Measurements from ENCODE around the gene HDAC7. TPM values are rescaled to one million over a fixed set of nuclear protein-coding genes. Genes with fewer than 3 reads are reported as not detected.

HDAC7 gene
- polyA plus RNA-seq, 3 donors = 69.0 to 88.9 (median 86.4) TPM

DNA sequence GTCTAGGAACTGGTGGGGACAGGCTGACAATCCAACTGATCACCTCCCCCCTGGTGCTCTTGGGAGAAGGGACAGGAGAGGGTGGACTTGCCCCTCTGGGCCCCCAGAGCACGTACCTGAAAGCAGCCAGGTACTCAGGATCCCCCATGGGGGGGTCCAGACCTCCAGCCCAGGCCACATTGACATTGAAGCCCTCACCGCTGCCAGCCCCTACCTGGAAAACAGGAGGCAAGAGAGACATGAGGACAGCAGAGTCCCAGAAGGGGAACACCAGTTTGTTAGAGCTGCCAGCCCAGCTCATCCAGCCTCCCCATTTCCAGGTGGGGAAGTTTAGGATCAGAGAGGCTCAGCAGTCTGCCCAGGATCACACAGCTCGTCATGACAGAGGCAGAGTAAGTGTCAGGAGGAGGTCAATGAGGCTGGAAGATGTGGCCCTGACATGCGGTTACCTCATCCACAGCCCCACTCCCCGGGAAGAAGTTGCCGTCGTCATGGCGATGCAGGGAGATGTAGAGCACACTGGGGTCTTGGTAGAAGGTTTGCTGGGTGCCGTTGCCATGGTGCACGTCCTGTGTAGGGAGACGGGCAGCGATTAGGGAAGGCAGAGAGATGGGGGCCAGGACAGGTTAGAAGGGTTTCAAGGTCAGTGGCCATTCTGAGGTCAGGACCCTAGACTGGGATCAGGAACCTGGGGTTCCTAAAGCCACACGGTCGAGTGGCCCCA is 31.9 kb downstream of the HDAC7 start:
- no peak for DNase-seq (ENCODE audit: extremely low read depth in 1 of 11, low read depth in 9 of 11, low spot score in 4 of 11)

DNA sequence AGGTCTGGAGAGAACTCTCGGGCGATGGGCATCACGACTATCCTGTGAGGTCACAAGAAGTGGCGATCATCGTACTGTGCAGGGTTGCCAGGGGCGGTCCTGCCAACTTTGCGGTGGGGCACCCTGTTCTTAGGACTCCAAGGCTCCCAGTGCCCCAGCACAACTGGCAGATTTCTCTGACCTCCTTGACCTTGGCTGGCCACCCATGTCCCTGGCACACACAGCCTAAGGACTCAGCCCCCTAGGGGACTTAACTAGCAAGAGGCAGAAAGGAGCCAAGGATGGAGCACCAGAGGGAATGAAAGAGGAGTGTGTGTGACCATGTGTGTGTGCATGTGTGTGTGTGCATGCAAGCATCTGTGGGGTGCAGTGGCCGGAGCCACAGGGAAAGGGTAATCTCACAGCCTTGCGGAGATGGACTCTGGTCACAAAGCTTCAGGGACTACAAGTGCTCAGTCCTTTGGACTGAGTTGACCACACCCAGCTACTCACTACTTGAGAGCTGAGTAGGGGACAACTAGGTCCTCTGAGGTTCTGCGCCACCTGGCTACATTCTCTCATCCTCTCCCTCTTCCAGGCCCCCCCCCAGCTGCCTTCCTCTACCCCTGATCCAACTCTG is 32.9 kb downstream of the HDAC7 start:
- DNase-seq (ENCODE audit: extremely low read depth in 1 of 11, low read depth in 9 of 11, low spot score in 4 of 11) = no peak

- no peak for DNase-seq (ENCODE audit: extremely low read depth in 1 of 11, low read depth in 9 of 11, low spot score in 4 of 11)
Measured at GRCh38 chr12:47785887-47786661, 33.6 kb downstream of the HDAC7 start.

DNA sequence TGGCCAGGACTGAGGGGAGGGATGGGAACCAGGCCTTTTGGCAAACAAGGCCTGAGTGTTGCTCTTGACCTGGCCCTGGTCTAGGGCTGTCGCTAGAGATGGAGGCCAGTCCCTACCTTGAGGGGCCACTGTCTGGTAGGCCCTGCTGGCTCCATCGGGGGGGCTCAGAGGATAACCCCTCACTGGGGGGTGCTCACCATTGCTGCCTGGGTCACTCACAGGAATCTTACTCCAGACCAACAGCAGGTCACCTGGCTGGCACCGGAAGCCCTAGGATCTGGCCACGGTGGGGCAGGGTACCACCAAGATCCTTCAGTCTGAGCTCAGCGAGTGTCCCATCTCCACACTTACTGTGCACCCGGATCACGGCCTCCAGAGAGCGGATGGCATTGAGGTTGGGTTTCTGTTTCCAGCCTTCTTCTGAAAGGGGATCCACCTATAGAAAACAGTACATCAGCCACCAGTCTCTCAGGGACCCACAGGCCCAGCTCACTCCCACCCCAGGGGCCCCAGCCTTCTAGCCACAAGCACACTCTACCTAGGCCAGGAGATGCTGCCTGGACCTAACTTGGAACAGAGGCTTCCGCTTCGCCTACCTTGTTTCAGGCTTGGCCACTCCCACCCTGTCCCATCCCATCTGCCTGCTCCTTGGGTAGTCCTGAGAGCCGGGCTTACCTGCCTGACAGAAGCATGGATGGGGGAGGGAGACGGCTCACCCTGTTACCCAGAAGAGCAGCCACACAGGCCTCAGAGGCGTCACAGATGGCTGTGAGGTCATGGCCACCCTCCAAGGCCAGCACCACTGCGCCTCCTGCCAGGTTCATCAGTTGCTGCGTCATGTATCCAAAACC is 34.4 kb downstream of the HDAC7 start:
- DNase-seq (ENCODE audit: extremely low read depth in 1 of 11, low read depth in 9 of 11, low spot score in 4 of 11) = no peak

- DNase-seq (ENCODE audit: extremely low read depth in 1 of 11, low read depth in 9 of 11, low spot score in 4 of 11) = no peak
Measured at GRCh38 chr12:47783821-47784819, 35.6 kb downstream of the HDAC7 start.

DNA sequence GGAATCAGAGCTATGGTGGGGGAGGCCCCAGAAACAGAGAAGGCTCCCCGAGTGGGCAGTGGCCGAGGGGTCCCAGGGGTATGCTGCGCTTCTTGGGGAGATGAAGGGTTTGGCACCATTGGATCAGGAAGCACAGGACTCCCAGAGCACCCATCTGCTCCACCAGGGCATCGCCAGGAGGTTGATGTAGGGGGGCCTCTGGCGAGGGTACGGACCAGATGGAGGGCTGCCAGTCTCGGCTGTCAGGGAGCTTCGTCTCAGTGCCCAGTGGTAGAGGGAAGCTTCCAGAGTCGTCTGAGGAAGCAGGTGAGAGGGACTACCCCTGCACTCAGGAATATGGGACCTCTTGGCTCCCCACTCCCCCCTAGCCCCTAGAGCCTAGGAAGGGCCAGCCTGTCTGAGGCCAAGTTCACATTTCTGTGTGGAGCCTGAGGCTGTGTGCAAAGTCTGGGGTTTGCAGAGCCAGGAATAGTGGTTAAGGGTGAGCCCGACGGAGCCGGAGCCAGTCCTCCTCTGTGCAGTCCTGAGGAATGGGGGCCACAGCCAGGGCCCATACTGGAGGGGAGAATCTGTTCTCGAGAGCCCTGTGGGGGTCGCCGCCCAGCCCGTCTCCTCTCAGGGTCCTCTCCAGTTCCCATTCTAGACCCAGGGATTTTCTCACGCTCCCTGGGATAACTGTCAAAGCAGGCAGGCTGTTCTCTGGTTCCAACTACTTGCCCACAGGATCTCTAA is 36.5 kb downstream of the HDAC7 start:
- no peak for DNase-seq (ENCODE audit: extremely low read depth in 1 of 11, low read depth in 9 of 11, low spot score in 4 of 11)

- DNase-seq (ENCODE audit: extremely low read depth in 1 of 11, low read depth in 9 of 11, low spot score in 4 of 11) = no peak
Measured at GRCh38 chr12:47782372-47782770, 37.3 kb downstream of the HDAC7 start.

DNA sequence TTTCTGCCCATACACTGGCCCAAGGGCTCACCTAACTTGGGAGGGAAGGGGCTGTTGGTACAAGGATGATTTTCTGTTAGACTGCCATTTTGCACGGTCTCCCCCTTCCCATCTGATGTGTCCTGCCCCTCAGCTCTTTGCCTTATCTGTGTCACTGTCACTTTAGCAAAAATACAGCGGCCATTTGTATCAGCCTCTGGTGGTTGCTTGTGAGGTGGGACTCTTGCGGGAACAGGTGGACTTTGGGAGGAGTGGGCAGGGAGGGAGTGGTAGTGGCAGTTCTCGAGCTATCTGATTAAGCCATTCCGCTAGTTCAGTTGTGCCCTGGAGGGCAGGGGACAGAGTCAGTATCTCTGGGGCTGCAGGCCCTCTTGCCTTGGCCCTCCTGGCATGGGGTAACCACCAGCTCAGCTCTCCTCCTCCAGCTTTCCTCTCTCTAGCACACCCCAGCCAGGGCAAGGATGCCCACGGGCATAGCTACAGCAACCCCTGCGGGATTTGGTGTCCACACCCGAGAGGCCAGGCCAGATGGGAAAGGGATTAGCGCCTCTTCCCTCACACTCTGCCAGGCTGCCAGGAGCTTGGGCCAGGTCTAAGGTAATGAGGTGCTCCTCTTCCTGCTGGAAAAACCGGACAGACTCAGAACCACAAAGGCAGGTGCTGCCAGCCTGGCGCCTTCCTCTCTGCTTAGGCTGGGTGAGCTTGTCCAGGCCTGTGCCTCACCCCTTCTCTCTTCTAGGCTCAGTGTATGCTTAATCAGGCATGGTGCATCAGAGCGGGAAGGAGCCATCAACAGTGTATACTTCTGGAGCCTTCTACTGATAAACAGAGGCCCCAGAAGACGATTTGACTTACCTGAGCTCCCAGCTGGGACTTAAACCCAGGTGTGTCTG is 38.0 kb downstream of the HDAC7 start:
- DNase-seq (ENCODE audit: extremely low read depth in 1 of 11, low read depth in 9 of 11, low spot score in 4 of 11) = no peak

DNA sequence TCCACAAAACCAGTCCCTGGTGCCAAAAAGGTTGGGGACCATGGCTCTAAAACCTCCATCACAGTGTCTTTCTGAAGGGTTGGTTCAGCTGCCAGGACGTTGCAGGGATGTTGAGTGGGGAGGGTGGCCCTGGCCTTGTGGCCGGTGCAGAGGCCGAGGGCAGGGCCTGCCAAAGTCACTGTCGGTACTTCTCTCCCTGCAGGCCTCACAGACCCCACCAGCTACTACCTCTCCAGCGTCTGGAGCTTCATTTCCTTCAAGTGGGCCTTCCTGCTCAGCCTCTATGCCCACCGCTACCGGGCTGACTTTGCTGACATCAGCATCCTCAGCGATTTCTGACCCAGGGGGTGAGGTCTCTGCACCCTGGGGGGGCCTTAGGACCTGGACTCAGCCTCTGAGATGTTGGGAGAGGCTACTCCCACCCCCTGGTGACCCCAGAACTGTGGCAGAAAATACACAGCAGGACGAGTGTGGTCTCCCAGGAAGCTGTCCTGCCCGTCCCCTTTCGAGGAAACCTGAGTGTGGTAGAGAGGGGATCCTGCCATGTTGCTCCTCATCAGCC is 39.7 kb downstream of the HDAC7 start:
- no peak for DNase-seq (ENCODE audit: extremely low read depth in 1 of 11, low read depth in 9 of 11, low spot score in 4 of 11)

GRCh38 chr12:47779301-47779942 is 40.3 kb downstream of the HDAC7 start:
- DNase-seq (ENCODE audit: extremely low read depth in 1 of 11, low read depth in 9 of 11, low spot score in 4 of 11) = peak in 9 of 11 donors; percentile 73 to 88 (median 81)

DNA sequence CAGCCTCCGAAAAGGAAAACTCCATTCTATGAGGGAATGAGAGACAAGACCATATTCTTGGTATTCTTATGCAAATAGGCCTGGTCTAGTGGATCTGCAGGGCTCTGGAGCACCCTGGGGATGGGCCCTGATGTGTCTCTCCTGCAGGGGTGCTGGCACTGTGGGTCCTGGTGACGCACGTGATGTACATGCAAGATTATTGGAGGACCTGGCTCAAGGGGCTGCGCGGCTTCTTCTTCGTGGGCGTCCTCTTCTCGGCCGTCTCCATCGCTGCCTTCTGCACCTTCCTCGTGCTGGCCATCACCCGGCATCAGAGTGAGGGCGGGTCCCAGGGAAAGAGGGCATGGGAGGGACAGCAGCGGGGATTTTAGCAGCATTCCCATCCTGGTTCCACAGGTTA is 40.8 kb downstream of the HDAC7 start:
- no peak for DNase-seq (ENCODE audit: extremely low read depth in 1 of 11, low read depth in 9 of 11, low spot score in 4 of 11)

DNA sequence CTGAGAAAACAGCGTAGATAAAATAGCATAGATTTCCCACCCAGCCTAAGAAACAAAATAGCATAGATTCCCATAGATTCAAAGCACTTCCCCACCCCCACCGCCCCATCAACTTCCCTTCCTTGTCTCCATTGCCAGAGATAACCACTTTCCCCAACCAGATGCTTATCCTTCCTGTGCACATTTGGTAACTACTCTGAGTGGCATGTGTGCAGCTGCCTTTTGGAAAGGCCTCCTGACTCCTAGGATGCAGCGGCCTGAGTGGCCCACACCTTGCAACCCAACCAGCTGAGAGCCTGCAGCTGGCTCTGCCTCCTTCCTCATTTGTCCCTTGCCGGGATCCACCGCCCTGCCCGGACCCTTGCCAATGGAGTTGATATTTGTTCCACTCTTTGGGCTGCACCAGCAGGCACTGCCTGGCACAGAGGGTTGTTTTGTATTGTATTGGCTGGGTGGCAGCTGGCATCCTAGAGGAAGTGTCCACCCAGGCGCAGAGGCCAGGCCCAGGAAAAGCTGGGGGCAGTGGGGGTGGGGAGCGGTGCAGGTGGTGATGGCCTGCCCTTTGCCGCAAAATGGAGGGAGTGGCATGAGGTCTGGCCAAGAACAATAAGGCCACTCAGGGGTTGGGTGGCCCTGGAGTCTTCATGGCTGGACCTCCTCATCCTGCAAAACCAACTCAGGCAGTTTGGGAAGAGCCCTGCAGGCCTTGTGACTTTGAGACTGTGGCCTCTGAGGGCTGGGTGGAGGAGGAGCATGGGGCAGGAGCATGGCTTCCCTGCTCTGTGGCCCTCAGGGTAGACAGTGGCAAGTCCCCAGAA is 41.8 kb downstream of the HDAC7 start:
- no peak for DNase-seq (ENCODE audit: extremely low read depth in 1 of 11, low read depth in 9 of 11, low spot score in 4 of 11)

GRCh38 chr12:47777151-47777550 is 42.6 kb downstream of the HDAC7 start:
- no peak for DNase-seq (ENCODE audit: extremely low read depth in 1 of 11, low read depth in 9 of 11, low spot score in 4 of 11)

- DNase-seq (ENCODE audit: extremely low read depth in 1 of 11, low read depth in 9 of 11, low spot score in 4 of 11) = no peak
Measured at GRCh38 chr12:47776471-47777143, 43.1 kb downstream of the HDAC7 start.

Measured in renal cortex interstitium (tissue), 11 donors.